Adrenal gland (tissue), 12 donors: ENCODE measurements around the gene VWA1. TPM values are rescaled to one million over a fixed set of nuclear protein-coding genes. Genes with fewer than 3 reads are reported as not detected.
A peak's percentile ranks its signal among the peaks of the same experiment; 100 is the strongest.

Source experiments
- DNase-seq, 7 donors: peaks; one replicate each; pipeline ENCODE4 v3.0.0-alpha.2; 2019 to 2020
- H3K27ac ChIP-seq, 5 donors: fragments of 200-600 bp; sonication (generic) in 4 of 5; 1 replicate in 3 of 5; 2 replicates in 2 of 5; pipeline versions ENCODE4 v1.5.1 to v1.8.0; 2016 to 2020; ENCODE audit warnings: mild to moderate bottlenecking in 1 of 5
- H3K27me3 ChIP-seq: fragments of 200-600 bp; 2 replicates; pipeline ENCODE4 v1.8.0; 2021
- H3K36me3 ChIP-seq, 2 donors: fragments of 200-600 bp; replicated peaks in 1 of 2; 1 replicate in 1 of 2; 2 replicates in 1 of 2; pipeline versions ENCODE4 v1.5.1 to v1.8.0; 2018 to 2022
- H3K4me1 ChIP-seq, 2 donors: fragments of 200-600 bp; replicated peaks in 1 of 2; 1 replicate in 1 of 2; 2 replicates in 1 of 2; pipeline versions ENCODE4 v1.5.1 to v1.8.0; 2018 to 2021
- H3K4me3 ChIP-seq, 4 donors: fragments of 200-600 bp; sonication (generic) in 3 of 4; one replicate each; pipeline ENCODE4 v1.5.1; 2016 to 2018
- H3K9me3 ChIP-seq, 3 donors: fragments of 200-600 bp; sonication (generic) in 1 of 3; replicated peaks in 1 of 3; 1 replicate in 2 of 3; 2 replicates in 1 of 3; pipeline versions ENCODE4 v1.5.1 to v1.8.0; 2016 to 2021
- POLR2A ChIP-seq, 2 donors: fragments of 450-650 bp; IDR thresholded peaks; one replicate each; pipeline ENCODE4 v1.6.1; 2017; ENCODE audit warnings: antibody characterized with exemption in 2 of 2, mild to moderate bottlenecking in 2 of 2, moderate library complexity in 1 of 2
- WGBS, 4 donors: extraction: QIAGEN DNeasy Blood & Tissue Kit in 2 of 4; methylation state at CpG; one replicate each; pipeline versions ENCODE4 v1.1.5 to v1.1.7; 2013 to 2017; 5-methylcytosine and 5-hydroxymethylcytosine counted together
- intact Hi-C, 2 donors: fragments of 100-400 bp; cut with DNase I; formaldehyde crosslinking; loops; one replicate each; pipeline versions ENCODE4 v1.14.1 to v1.15.0; 2022 to 2023
- polyA plus RNA-seq, 3 donors: library from polyadenylated mRNA; stranded (reverse); fragments of 200-250 nt in 2 of 3; fragments of 350-450 nt in 1 of 3; fragmentation: Illumina TruSeq in 1 of 3; extraction: RNeasy Lipid Tissue Mini Kit (QIAGEN cat#74804) in 1 of 3; gene quantifications; one replicate each; pipeline ENCODE4 v1.2.3, GENCODE V29; 2013 to 2014
- total RNA-seq, 9 donors: library from RNA; depleted of rRNA in 4 of 9; stranded (reverse); fragments of >200 nt in 4 of 9; fragments of 120-200 nt in 1 of 9; fragmentation: NEBNext Ultra II Directional in 1 of 9; extraction: Animal tissue kit (Norgen Biotek cat#: 25700) in 1 of 9; gene quantifications; one replicate each; pipeline versions ENCODE4 v1.1.0 to v1.2.4, GENCODE V29; 2013 to 2023
- TF ChIP-seq, protein P1 (sequence below), 6 experiments: fragments of 450-650 bp in 4 of 6; fragments of 200-600 bp in 2 of 6; sonication (generic) in 1 of 6; IDR thresholded peaks; 1 replicate in 5 of 6; 2 replicates in 1 of 6; pipeline versions ENCODE4 v1.5.1 to v1.8.0; 2016 to 2021; ENCODE audit warnings: antibody characterized with exemption in 6 of 6, mild to moderate bottlenecking in 2 of 6, moderate library complexity in 1 of 6
- donor health status: healthy with polysubstance abuse.
- donor health status: Bipolar disorder and iron deficiency.
- donor health status: DM: yes; HTN: yes; CAD: no.
- donor health status: DM: no; HTN: no; CAD: no.
- donor health status: DM: no; HTN: no; CAD: no.
- donor health status: DM: yes; HTN: yes; CAD: no.

The VWA1 gene
- total and polyA plus RNA-seq, 12 donors, result 0.99 to 49.0 (median 29.3) TPM

DNA sequence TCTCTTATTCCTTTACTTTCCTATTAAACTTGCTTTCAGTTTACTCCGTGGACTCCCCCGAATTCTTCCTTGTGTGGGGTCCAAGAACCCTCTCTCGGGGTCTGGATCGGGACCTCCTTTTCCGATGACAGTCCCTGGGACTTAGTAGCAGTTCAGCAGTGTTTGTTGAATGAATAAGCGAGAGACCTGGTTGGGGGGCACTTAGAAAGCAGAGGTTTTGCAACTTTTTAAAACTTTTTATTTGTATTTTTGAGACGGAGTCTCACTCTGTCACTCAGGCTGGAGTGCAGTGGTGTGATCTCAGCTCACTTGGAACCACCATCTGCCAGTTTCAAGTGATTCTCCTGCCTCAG, 12.3 kb upstream of the VWA1 start:
- no peaks in the 10 kb centered on the region for H3K27me3 ChIP-seq
- no peaks in the 10 kb centered on the region for H3K36me3 ChIP-seq
- TF ChIP-seq, protein P1, sequence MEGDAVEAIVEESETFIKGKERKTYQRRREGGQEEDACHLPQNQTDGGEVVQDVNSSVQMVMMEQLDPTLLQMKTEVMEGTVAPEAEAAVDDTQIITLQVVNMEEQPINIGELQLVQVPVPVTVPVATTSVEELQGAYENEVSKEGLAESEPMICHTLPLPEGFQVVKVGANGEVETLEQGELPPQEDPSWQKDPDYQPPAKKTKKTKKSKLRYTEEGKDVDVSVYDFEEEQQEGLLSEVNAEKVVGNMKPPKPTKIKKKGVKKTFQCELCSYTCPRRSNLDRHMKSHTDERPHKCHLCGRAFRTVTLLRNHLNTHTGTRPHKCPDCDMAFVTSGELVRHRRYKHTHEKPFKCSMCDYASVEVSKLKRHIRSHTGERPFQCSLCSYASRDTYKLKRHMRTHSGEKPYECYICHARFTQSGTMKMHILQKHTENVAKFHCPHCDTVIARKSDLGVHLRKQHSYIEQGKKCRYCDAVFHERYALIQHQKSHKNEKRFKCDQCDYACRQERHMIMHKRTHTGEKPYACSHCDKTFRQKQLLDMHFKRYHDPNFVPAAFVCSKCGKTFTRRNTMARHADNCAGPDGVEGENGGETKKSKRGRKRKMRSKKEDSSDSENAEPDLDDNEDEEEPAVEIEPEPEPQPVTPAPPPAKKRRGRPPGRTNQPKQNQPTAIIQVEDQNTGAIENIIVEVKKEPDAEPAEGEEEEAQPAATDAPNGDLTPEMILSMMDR (IDR thresholded peaks at IDR 0.05), result no peak
- TF ChIP-seq POLR2A (IDR thresholded peaks at IDR 0.05), result no peak
- intact Hi-C loops, result no loop called here
- H3K9me3 ChIP-seq, result no peaks in the 10 kb centered on the region
- no peak overlapping the region for H3K27ac ChIP-seq
- H3K4me3 ChIP-seq, result no peak overlapping the region
- peak in 1 of 7 donors; percentile 9 for DNase-seq
- WGBS, 4 donors, result 88 to 92% (median 91%) methylated on average over 7 of the region's 7 CpGs
- H3K4me1 ChIP-seq, result no peaks in the 10 kb centered on the region

DNA sequence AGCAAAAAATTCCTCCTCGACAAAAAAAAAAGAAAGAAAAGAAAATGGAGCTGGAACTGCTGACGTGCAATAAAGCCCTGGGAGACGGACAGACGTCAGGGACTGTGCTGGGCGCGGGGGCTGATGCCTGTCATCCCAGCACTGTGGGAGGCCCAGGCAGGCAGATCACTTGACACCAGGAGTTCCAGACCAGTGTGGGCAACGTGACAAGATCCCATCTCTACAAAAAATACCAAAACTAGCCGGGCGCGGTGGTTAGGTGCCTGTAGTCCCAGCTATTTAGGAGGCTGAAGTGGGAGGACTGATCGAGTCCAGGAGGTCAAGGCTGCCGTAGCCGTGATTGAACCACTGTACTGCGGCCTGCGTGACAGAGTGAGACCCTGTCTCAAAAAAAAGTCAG, 10.8 kb upstream of the VWA1 start:
- 83 to 92% (median 89%) methylated on average over 15 of the region's 15 CpGs for WGBS, 4 donors
- no peak overlapping the region for H3K4me3 ChIP-seq
- H3K36me3 ChIP-seq, result no peaks in the 10 kb centered on the region
- H3K27me3 ChIP-seq, result no peaks in the 10 kb centered on the region
- intact Hi-C loops, result no loop called here
- DNase-seq, result peak in 1 of 7 donors; percentile 6
- H3K4me1 ChIP-seq, result peaks cover 4 to 5% of the 10 kb centered on the region in 2 donors
- no peak for TF ChIP-seq POLR2A (IDR thresholded peaks at IDR 0.05)
- TF ChIP-seq, protein P1 (IDR thresholded peaks at IDR 0.05), result no peak
- H3K27ac ChIP-seq, result no peak overlapping the region
- H3K9me3 ChIP-seq, result no peaks in the 10 kb centered on the region

DNA sequence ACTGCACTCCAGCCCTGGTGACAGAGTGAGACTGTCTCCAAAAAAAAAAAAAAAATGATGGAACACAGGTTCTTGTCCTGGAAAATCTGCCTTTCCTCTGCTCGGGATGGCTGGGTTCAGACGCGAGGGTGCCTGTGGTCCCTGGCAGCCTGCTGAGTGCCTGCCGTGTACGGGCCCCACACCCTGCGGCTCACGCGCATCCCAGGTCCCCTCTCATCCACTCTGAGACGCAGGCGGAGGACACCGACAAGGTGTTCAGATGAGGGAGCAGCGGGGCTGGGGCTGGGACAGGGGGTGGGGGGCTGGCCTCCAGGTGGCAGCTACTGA, 10.1 kb upstream of the VWA1 start:
- no peaks in the 10 kb centered on the region for H3K9me3 ChIP-seq
- intact Hi-C loops, result no loop called here
- peak in 1 of 7 donors; percentile 9 for DNase-seq
- 85 to 89% (median 86%) methylated on average over 9 to 12 of the region's 12 CpGs for WGBS, 4 donors
- no peaks in the 10 kb centered on the region for H3K27me3 ChIP-seq
- H3K36me3 ChIP-seq, result no peaks in the 10 kb centered on the region
- H3K4me1 ChIP-seq, result peaks cover 11% of the 10 kb centered on the region in 2 donors
- no peak overlapping the region for H3K4me3 ChIP-seq
- TF ChIP-seq POLR2A (IDR thresholded peaks at IDR 0.05), result no peak
- TF ChIP-seq, protein P1 (IDR thresholded peaks at IDR 0.05), result no peak
- H3K27ac ChIP-seq, result no peak overlapping the region

DNA sequence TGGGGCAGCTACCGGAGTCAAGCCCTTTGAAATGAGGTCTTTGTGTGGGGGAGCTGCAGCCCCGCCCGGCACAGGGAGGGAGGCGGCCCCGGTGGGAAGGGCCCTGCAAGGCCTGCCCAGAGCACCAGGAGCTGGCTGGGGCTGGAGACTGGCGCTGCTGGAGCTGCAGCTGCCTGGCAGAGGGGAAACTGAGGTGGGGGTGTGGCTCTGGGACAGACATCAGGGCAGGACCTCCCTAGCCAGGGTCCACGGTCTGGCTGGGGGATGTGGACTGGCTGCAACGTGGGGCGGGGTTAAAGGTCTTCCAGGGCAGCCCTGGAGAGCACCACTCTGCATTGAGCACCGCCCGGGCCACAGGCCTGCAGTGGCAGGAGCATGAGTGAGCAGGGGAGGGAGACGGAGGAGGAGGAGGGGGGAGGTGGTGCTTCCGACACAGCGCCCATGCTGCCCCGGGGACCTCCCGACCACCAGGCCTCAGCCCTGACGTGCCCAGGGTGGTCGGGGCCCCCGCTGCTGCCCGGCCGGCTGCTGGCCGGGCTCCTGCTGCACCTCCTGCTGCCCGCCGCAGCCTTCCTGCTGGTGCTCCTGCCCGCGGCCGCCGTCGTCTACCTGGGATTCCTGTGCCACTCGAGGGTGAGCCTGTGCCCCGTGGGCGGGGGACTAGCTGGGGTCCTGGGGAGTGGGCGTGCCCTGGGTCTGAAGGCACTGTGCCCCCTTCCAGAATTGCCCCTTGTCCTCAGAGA, 9.6 kb upstream of the VWA1 start:
- no peak for TF ChIP-seq POLR2A (IDR thresholded peaks at IDR 0.05)
- TF ChIP-seq, protein P1 (IDR thresholded peaks at IDR 0.05), result no peak
- Histone ChIP-seq H3K27me3 (no peaks in the 10 kb centered on the region), H3K27ac (no peak overlapping the region), H3K4me1 (peaks cover 16% of the 10 kb centered on the region in 2 donors), H3K9me3 (no peaks in the 10 kb centered on the region), H3K36me3 (no peaks in the 10 kb centered on the region), H3K4me3 (no peak overlapping the region)
- intact Hi-C loops, result no loop called here
- DNase-seq, result peak in 2 of 7 donors; percentile 13 to 20
- 32 to 67% (median 60%) methylated on average over 3 to 32 of the region's 33 CpGs for WGBS, 4 donors
